Stimulated activated CD4-positive, alpha-beta T cell treated with anti-CD3 and anti-CD28 coated beads, Interleukin-12 subunit alpha, Interleukin-12 subunit beta, amount 100 ng/mL, for 24 hours (primary cell): Measurements from ENCODE around the gene TMEM100.

Experiments
- DNase-seq, 2 experiments: peaks; one replicate each; pipeline ENCODE4 v3.0.0-alpha.2; 2020; ENCODE audit warnings: low read depth in 2 of 2

Gene TMEM100

GRCh38 chr17:55722742-55723487 lies at the start of gene TMEM100:
Gene TMEM100 (minus strand): TSS chr17:55722864. CDS start chr17:55721070, 1,794 bp downstream.
- DNase-seq: no peak

GRCh38 chr17:55772086-55772485 lies 49.4 kb upstream of the TMEM100 start:
- no peak for DNase-seq

- no peak for DNase-seq
Observed at GRCh38 chr17:55770196-55770870, 47.7 kb upstream of the TMEM100 start.

GRCh38 chr17:55769625-55770000 lies 46.9 kb upstream of the TMEM100 start:
- no peak for DNase-seq

GRCh38 chr17:55768936-55769624 lies 46.4 kb upstream of the TMEM100 start:
- DNase-seq: no peak

GRCh38 chr17:55765472-55765871 lies 42.8 kb upstream of the TMEM100 start:
- no peak for DNase-seq

GRCh38 chr17:55764610-55765009 lies 41.9 kb upstream of the TMEM100 start:
- DNase-seq: no peak

GRCh38 chr17:55763856-55764255 lies 41.2 kb upstream of the TMEM100 start:
- DNase-seq: no peak

GRCh38 chr17:55762086-55762858 lies 39.6 kb upstream of the TMEM100 start:
- no peak for DNase-seq

- no peak for DNase-seq
Observed at GRCh38 chr17:55760643-55761355, 38.1 kb upstream of the TMEM100 start.

GRCh38 chr17:55758171-55758570 lies 35.5 kb upstream of the TMEM100 start:
- no peak for DNase-seq

GRCh38 chr17:55757659-55758058 lies 35.0 kb upstream of the TMEM100 start:
- DNase-seq: no peak

- no peak for DNase-seq
Observed at GRCh38 chr17:55756689-55757088, 34.0 kb upstream of the TMEM100 start.

- no peak for DNase-seq
Observed at GRCh38 chr17:55751720-55752250, 29.1 kb upstream of the TMEM100 start.

- peak; percentile 74 to 90 for DNase-seq
Observed at GRCh38 chr17:55750750-55751657, 28.3 kb upstream of the TMEM100 start, which contains the start of gene PCTP. Gene PCTP (plus strand): TSS chr17:55751051. CDS start chr17:55751104, 53 bp downstream.

- DNase-seq: no peak
Observed at GRCh38 chr17:55749985-55750384, 27.3 kb upstream of the TMEM100 start.

GRCh38 chr17:55748841-55749240 lies 26.2 kb upstream of the TMEM100 start:
- DNase-seq: no peak

- DNase-seq: no peak
Observed at GRCh38 chr17:55747209-55747608, 24.5 kb upstream of the TMEM100 start.

- no peak for DNase-seq
Observed at GRCh38 chr17:55746466-55746865, 23.8 kb upstream of the TMEM100 start.

GRCh38 chr17:55745258-55745657 lies 22.6 kb upstream of the TMEM100 start:
- DNase-seq: no peak
